HepG2 (cell line): ENCODE measurements around the gene NUDT14. TPM values are rescaled to one million over a fixed set of nuclear protein-coding genes. Genes with fewer than 3 reads are reported as not detected.

Source experiments
- ATAC-seq: fragments of 200-7000 bp; cut with Tn5 transposase; 3 replicates; pipeline ENCODE4 v1.9.1; 2020; ENCODE audit warnings: mild to moderate bottlenecking, moderate library complexity
- BruUV-seq: library from RNA; stranded (reverse); fragments of 400-500 nt; replicated peaks from 2 replicates; lab custom pipeline; 2021; lab: Mats Ljungman, UMichigan
- CTCF ChIA-PET: fragments of 300-600 bp; formaldehyde crosslinking; extraction: SDS; loops from one replicate; lab custom pipeline; 2021; ENCODE audit warnings: low total read pairs, inconsistent platforms, low intra/inter-chr PET ratio; lab: Yijun Ruan, JAX
- POLR2A ChIA-PET: fragments of 350-600 bp; sonication (Branson Sonifier 250); formaldehyde crosslinking; loops from one replicate; lab custom pipeline; 2020; ENCODE audit warnings: antibody characterized with exemption, inconsistent platforms; lab: Yijun Ruan, JAX
- DNase-seq: peaks from one replicate; pipeline ENCODE4 v3.0.0-alpha.2; 2015; ENCODE audit warnings: low spot score
- FAIRE-seq: peaks from 3 replicates; lab custom pipeline; 2011; peaks lifted over from hg19 to GRCh38; lab: Jason Lieb, UNC
- H2AFZ ChIP-seq: one replicate; pipeline ENCODE4 v1.6.1; 2011; ENCODE audit warnings: low read length, inconsistent platforms
- H3K27ac ChIP-seq: fragments of 300-600 bp; 3 replicates; pipeline ENCODE4 v1.8.0; 2011; ENCODE audit warnings: mixed run types, mild to moderate bottlenecking, mixed read lengths, low read length, inconsistent platforms; ENCODE audit not compliant: insufficient read depth; ENCODE audit errors: extremely low read length
- H3K27me3 ChIP-seq, 2 experiments: fragments of 200-600 bp in 1 of 2; 2 replicates in 1 of 2; 3 replicates in 1 of 2; pipeline versions ENCODE4 v1.6.0 to v1.8.0; 2011; ENCODE audit warnings: low read length in 2 of 2, mild to moderate bottlenecking in 2 of 2, moderate library complexity in 2 of 2, inconsistent platforms in 1 of 2; ENCODE audit not compliant: insufficient read depth in 2 of 2, control insufficient read depth in 1 of 2
- H3K36me3 ChIP-seq, 2 experiments: fragments of 200-600 bp in 1 of 2; replicated peaks in 1 of 2; 2 replicates in 1 of 2; 3 replicates in 1 of 2; pipeline versions ENCODE4 v1.5.1 to v1.8.0; 2011; ENCODE audit warnings: low read length in 2 of 2, inconsistent platforms in 1 of 2; ENCODE audit not compliant: insufficient read depth in 2 of 2, control insufficient read depth in 1 of 2
- H3K4me1 ChIP-seq: 2 replicates; pipeline ENCODE4 v1.5.1; 2012; ENCODE audit warnings: low read length, inconsistent platforms; ENCODE audit not compliant: insufficient read depth
- H3K4me2 ChIP-seq: 2 replicates; pipeline ENCODE4 v1.6.0; 2011; ENCODE audit warnings: low read depth, low read length, inconsistent platforms
- H3K4me3 ChIP-seq, 3 experiments: fragments of 200-600 bp in 1 of 3; sonication (generic), shearing (Covaris generic) in 1 of 3; replicated peaks in 1 of 3; 2 replicates each; pipeline ENCODE4 v1.5.1; 2011 to 2016; ENCODE audit warnings: low read length in 3 of 3, inconsistent platforms in 2 of 3, low read depth in 2 of 3, mild to moderate bottlenecking in 2 of 3, control low read depth in 1 of 3, mixed read lengths in 1 of 3; ENCODE audit not compliant: insufficient read depth in 1 of 3
- H3K79me2 ChIP-seq: one replicate; pipeline ENCODE4 v1.6.1; 2011; ENCODE audit warnings: low read length, inconsistent platforms; ENCODE audit not compliant: insufficient read depth
- H3K9ac ChIP-seq: 2 replicates; pipeline ENCODE4 v1.6.0; 2011; ENCODE audit warnings: mild to moderate bottlenecking, low read depth, low read length, inconsistent platforms; ENCODE audit not compliant: insufficient read depth
- H3K9me3 ChIP-seq: 2 replicates; pipeline ENCODE4 v1.5.1; 2012; ENCODE audit warnings: mild to moderate bottlenecking, low read length
- H4K20me1 ChIP-seq: 2 replicates; pipeline ENCODE4 v1.6.0; 2011; ENCODE audit warnings: inconsistent platforms, mild to moderate bottlenecking, low read length, moderate library complexity; ENCODE audit not compliant: insufficient read depth
- GPN1 ChIP-seq: sonication (generic); formaldehyde crosslinking; IDR thresholded peaks from 2 replicates; pipeline ENCODE4 v1.5.1; 2020; ENCODE audit warnings: missing genetic modification reagents, borderline replicate concordance
- ZNF12 ChIP-seq: sonication (generic); formaldehyde crosslinking; IDR thresholded peaks from 2 replicates; pipeline ENCODE4 v1.5.0; 2020; ENCODE audit warnings: missing genetic modification reagents
- ZNF234 ChIP-seq: sonication (generic); formaldehyde crosslinking; conservative IDR thresholded peaks from 2 replicates; pipeline ENCODE4 v1.5.1; 2020; ENCODE audit warnings: mild to moderate bottlenecking, missing genetic modification reagents
- WGBS: methylation state at CpG from one replicate; pipeline ENCODE4 v1.1.6; 2017; ENCODE audit warnings: low lambda C conversion rate; 5-methylcytosine and 5-hydroxymethylcytosine counted together
- in situ Hi-C: cut with HindIII; loops from 2 replicates; pipeline ENCODE4 v1.10.0; 2017; ENCODE audit warnings: low pct_unique_long_range_greater_than_20kb; ENCODE audit not compliant: extremely low pct_ligation_motif_present
- intact Hi-C: fragments of 100-400 bp; cut with micrococcal nuclease; formaldehyde crosslinking; loops from one replicate; pipeline ENCODE4 v1.10.0; 2022; ENCODE audit not compliant: unreplicated experiment
- polyA plus RNA-seq, 8 experiments: library from polyadenylated mRNA; depleted of rRNA in 3 of 8; stranded (reverse) in 7 of 8; unstranded in 1 of 8; fragments of >200 nt; fragmentation: Illumina TruSeq in 4 of 8; extraction: Trizol in 4 of 8; gene quantifications; 2 replicates each; pipeline versions ENCODE4 v1.2.1 to v1.2.3, GENCODE V29; 2011 to 2016; ENCODE audit warnings: low read depth in 4 of 8, missing spikeins in 1 of 8, mixed read lengths in 1 of 8; ENCODE audit not compliant: insufficient read depth in 1 of 8
- total RNA-seq, 5 experiments: library from RNA; depleted of rRNA; stranded (reverse); fragments of >200 nt; fragmentation: Illumina TruSeq; extraction: Trizol; gene quantifications; 2 replicates each; pipeline ENCODE4 v1.2.3, GENCODE V29; 2016; ENCODE audit warnings: low read depth in 1 of 5
- TF ChIP-seq, protein P1 (sequence below): sonication (generic); formaldehyde crosslinking; IDR thresholded peaks from 2 replicates; pipeline ENCODE4 v1.5.0; 2020; ENCODE audit warnings: mild to moderate bottlenecking, missing genetic modification reagents
- TF ChIP-seq, protein P2 (sequence below): sonication (generic); formaldehyde crosslinking; conservative IDR thresholded peaks from 2 replicates; pipeline ENCODE4 v1.4.0; 2020; ENCODE audit warnings: missing genetic modification reagents
- TF ChIP-seq, protein P3 (sequence below): sonication (generic); formaldehyde crosslinking; IDR thresholded peaks from 2 replicates; pipeline ENCODE4 v1.5.1; 2020; ENCODE audit warnings: mild to moderate bottlenecking, missing genetic modification reagents, moderate library complexity

Gene NUDT14
- total and polyA plus RNA-seq, 2 of the 13 experiments (the other 11 are each of a cell fraction or from before 2014, with no cell fraction given) = 5.8 to 6.1 TPM

DNA sequence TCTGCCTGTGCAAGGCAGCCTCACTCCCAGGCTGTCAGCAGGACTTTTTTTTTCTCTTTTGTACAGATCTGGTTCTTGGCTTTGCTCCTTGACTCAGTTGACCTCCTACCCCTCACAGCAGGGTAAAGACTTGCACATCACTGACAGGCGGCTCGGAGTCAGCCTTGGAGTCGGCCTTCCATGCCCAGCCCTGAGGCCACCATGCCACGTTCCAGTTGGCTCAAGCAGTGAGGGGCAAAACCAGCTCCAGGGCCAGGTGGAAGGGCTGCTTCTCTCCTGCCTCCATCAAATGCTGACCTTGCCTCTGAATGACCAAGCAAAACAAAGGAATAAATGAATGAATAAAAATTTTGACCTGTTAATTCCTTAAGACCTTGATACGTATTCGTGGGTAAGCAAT is 40.1 kb downstream of the NUDT14 start:
- in situ Hi-C loops (loop anchor here (10.0 kb wide), 1 partner anchor 46 kb away; no protein-coding TSS in a partner anchor), intact Hi-C loops (no loop called here)
- CTCF ChIA-PET = no interaction called here
- H3K9me3 ChIP-seq = peaks cover 10% of the 10 kb centered on the region
- no peaks in the 10 kb centered on the region for H4K20me1 ChIP-seq
- H3K4me2 ChIP-seq = no peak overlapping the region
- H3K4me3 ChIP-seq = no peak overlapping the region
- 19% methylated on average over 6 of the region's 6 CpGs for WGBS
- H3K27ac ChIP-seq = no peak overlapping the region
- no peak for DNase-seq
- FAIRE-seq = no peak
- no peak overlapping the region for H3K9ac ChIP-seq
- ATAC-seq = no peak
- H2AFZ ChIP-seq = no peak overlapping the region
- H3K27me3 ChIP-seq = peaks cover 8 to 23% of the 10 kb centered on the region in 2 experiments; a peak in 3 of 5 replicates
- TF ChIP-seq ZNF12 (CRISPR knock-in tag) = no peak
- no peak for TF ChIP-seq ZNF234 (CRISPR knock-in tag)
- TF ChIP-seq, protein P1, sequence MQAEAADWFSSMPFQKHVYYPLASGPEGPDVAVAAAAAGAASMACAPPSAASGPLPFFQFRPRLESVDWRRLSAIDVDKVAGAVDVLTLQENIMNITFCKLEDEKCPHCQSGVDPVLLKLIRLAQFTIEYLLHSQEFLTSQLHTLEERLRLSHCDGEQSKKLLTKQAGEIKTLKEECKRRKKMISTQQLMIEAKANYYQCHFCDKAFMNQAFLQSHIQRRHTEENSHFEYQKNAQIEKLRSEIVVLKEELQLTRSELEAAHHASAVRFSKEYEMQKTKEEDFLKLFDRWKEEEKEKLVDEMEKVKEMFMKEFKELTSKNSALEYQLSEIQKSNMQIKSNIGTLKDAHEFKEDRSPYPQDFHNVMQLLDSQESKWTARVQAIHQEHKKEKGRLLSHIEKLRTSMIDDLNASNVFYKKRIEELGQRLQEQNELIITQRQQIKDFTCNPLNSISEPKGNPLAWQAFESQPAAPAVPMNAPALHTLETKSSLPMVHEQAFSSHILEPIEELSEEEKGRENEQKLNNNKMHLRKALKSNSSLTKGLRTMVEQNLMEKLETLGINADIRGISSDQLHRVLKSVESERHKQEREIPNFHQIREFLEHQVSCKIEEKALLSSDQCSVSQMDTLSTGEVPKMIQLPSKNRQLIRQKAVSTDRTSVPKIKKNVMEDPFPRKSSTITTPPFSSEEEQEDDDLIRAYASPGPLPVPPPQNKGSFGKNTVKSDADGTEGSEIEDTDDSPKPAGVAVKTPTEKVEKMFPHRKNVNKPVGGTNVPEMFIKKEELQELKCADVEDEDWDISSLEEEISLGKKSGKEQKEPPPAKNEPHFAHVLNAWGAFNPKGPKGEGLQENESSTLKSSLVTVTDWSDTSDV (CRISPR knock-in tag) = no peak
- no peak for TF ChIP-seq GPN1 (CRISPR knock-in tag)
- H3K36me3 ChIP-seq = no peaks in the 10 kb centered on the region
- POLR2A ChIA-PET = no interaction called here
- no peaks in the 10 kb centered on the region for H3K4me1 ChIP-seq
- no TSS peak for BruUV-seq
- H3K79me2 ChIP-seq = no peaks in the 10 kb centered on the region

DNA sequence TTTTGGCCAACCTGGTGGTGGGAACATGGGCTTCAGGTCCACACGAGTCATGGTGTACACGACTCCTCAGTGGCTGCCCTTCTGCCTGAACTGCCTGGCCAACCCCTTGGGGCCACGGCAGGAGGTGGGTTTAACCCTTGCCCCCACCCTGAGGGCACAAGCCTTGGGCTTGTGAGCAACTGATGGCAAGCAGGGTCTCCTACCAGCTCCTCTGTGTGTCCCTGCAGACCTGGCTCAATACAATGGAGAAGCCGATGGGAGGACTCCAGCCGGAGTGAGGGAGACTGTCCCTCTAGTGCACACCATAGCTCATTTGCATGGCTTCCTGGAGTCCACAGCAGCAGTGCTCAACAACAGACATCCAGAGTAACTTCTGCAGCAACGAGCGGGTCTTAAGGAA is 40.5 kb downstream of the NUDT14 start:
- DNase-seq (no peak), ATAC-seq (no peak), FAIRE-seq (no peak)
- intact Hi-C loops = no loop called here
- no peaks in the 10 kb centered on the region for H3K4me1 ChIP-seq
- no peaks in the 10 kb centered on the region for H3K79me2 ChIP-seq
- H3K4me3 ChIP-seq = no peak overlapping the region
- TF ChIP-seq, protein P2, sequence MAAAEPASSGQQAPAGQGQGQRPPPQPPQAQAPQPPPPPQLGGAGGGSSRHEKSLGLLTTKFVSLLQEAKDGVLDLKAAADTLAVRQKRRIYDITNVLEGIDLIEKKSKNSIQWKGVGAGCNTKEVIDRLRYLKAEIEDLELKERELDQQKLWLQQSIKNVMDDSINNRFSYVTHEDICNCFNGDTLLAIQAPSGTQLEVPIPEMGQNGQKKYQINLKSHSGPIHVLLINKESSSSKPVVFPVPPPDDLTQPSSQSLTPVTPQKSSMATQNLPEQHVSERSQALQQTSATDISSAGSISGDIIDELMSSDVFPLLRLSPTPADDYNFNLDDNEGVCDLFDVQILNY (CRISPR knock-in tag) = no peak
- TF ChIP-seq, protein P3, sequence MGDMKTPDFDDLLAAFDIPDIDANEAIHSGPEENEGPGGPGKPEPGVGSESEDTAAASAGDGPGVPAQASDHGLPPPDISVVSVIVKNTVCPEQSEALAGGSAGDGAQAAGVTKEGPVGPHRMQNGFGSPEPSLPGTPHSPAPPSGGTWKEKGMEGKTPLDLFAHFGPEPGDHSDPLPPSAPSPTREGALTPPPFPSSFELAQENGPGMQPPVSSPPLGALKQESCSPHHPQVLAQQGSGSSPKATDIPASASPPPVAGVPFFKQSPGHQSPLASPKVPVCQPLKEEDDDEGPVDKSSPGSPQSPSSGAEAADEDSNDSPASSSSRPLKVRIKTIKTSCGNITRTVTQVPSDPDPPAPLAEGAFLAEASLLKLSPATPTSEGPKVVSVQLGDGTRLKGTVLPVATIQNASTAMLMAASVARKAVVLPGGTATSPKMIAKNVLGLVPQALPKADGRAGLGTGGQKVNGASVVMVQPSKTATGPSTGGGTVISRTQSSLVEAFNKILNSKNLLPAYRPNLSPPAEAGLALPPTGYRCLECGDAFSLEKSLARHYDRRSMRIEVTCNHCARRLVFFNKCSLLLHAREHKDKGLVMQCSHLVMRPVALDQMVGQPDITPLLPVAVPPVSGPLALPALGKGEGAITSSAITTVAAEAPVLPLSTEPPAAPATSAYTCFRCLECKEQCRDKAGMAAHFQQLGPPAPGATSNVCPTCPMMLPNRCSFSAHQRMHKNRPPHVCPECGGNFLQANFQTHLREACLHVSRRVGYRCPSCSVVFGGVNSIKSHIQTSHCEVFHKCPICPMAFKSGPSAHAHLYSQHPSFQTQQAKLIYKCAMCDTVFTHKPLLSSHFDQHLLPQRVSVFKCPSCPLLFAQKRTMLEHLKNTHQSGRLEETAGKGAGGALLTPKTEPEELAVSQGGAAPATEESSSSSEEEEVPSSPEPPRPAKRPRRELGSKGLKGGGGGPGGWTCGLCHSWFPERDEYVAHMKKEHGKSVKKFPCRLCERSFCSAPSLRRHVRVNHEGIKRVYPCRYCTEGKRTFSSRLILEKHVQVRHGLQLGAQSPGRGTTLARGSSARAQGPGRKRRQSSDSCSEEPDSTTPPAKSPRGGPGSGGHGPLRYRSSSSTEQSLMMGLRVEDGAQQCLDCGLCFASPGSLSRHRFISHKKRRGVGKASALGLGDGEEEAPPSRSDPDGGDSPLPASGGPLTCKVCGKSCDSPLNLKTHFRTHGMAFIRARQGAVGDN (CRISPR knock-in tag) = no peak
- peaks cover 10% of the 10 kb centered on the region for H3K9me3 ChIP-seq
- peaks cover 5 to 18% of the 10 kb centered on the region in 2 experiments; a peak in 3 of 5 replicates for H3K27me3 ChIP-seq
- ChIA-PET CTCF (no interaction called here), POLR2A (no interaction called here)
- H3K27ac ChIP-seq = no peak overlapping the region
- no peak overlapping the region for H3K9ac ChIP-seq
- no peak overlapping the region for H2AFZ ChIP-seq
- no peaks in the 10 kb centered on the region for H4K20me1 ChIP-seq
- in situ Hi-C loops = loop anchor here (10.0 kb wide), 1 partner anchor 46 kb away; no protein-coding TSS in a partner anchor
- no peak overlapping the region for H3K4me2 ChIP-seq
- H3K36me3 ChIP-seq = no peaks in the 10 kb centered on the region
- BruUV-seq = no TSS peak
- 28% methylated on average over 4 of the region's 7 CpGs for WGBS
